ENCODE data around the gene DDO.

DNA sequence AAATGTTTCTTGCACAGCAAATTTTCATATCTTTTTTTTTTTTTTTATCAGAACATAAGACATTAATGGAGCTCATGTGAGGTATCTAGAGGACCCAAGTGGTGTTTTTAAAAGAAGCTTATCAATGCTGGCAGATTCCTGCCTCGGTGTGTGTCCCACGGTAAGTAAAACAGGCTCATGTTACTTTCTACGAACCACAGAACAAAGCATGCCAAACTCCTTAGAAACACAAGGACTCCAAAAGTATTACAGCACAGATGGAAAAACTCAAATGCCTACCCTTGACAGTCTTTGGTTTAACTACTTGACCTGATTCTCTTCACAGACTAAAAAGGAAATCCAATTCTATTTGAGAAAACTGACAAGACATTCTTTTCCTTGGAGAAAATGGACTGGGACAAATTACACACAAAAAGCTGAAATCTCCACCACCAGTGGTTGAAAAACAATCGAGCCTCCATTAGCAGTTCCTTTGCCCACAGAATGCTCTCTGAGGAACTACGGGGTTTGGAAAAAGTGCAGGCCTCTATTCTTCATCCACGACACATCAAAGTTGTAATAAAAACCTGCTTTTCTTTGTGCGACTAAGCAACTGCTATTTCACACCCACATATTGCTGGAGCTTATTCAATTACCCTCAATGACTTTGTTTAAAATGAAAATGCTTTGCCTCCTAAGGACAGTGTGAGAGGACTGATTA is 62.7 kb downstream of the DDO start:
- TF ChIP-seq, protein P1, sequence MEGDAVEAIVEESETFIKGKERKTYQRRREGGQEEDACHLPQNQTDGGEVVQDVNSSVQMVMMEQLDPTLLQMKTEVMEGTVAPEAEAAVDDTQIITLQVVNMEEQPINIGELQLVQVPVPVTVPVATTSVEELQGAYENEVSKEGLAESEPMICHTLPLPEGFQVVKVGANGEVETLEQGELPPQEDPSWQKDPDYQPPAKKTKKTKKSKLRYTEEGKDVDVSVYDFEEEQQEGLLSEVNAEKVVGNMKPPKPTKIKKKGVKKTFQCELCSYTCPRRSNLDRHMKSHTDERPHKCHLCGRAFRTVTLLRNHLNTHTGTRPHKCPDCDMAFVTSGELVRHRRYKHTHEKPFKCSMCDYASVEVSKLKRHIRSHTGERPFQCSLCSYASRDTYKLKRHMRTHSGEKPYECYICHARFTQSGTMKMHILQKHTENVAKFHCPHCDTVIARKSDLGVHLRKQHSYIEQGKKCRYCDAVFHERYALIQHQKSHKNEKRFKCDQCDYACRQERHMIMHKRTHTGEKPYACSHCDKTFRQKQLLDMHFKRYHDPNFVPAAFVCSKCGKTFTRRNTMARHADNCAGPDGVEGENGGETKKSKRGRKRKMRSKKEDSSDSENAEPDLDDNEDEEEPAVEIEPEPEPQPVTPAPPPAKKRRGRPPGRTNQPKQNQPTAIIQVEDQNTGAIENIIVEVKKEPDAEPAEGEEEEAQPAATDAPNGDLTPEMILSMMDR (conservative IDR thresholded peaks at IDR 0.05) = no peak
- TF ChIP-seq ZFX (IDR thresholded peaks at IDR 0.05) = no peak

All from C4-2B (cell line).